ENCODE results near the gene ARCN1. TPM values are rescaled to one million over a fixed set of nuclear protein-coding genes. Genes with fewer than 3 reads are reported as not detected.

ARCN1 gene
- total and polyA plus RNA-seq, 9 of the 15 experiments (the other 6 are each of a cell fraction or from before 2014, with no cell fraction given) = 30.0 to 224 (median 76.4) TPM

- TF ChIP-seq ZBTB49 (CRISPR knock-in tag; IDR thresholded peaks at IDR 0.05; ENCODE audit: borderline replicate concordance) (no peak), CCNT2 (IDR thresholded peaks at IDR 0.05; ENCODE audit: borderline replicate concordance, extremely low read depth, insufficient read length, low read depth, low read length) (peak; percentile 94), CTBP1 (IDR thresholded peaks at IDR 0.05; ENCODE audit: borderline replicate concordance) (peak; percentile 98), TAL1 (IDR thresholded peaks at IDR 0.05) (peak; percentile 77), CBX2 (IDR thresholded peaks at IDR 0.05; ENCODE audit: insufficient read depth, low read length, poor library complexity, severe bottlenecking) (no peak), GATAD2A (IDR thresholded peaks at IDR 0.05) (peak; percentile 75), JUND (IDR thresholded peaks at IDR 0.05; ENCODE audit: borderline replicate concordance, low read depth, low read length) (0 out of 2 replicates have a peak, but pooled peaks have one; percentile 7), JUND (tag; IDR thresholded peaks at IDR 0.05; ENCODE audit: borderline replicate concordance, low read depth, low read length) (no peak; the same call in 2 of the 3 replicates), OTX1 (CRISPR knock-in tag; IDR thresholded peaks at IDR 0.05) (0 out of 2 replicates have a peak, but pooled peaks have one; percentile 60), ERF (CRISPR knock-in tag; IDR thresholded peaks at IDR 0.05) (no peak), DACH1 (IDR thresholded peaks at IDR 0.05; ENCODE audit: partially characterized antibody) (peak; percentile 28), ZNF232 (CRISPR knock-in tag; IDR thresholded peaks at IDR 0.05) (no peak), NONO (IDR thresholded peaks at IDR 0.05; ENCODE audit: low read depth in 2 of 2, low read length in 1 of 2) (no peak), CREB1 (IDR thresholded peaks at IDR 0.05) (no peak), CREB1 (CRISPR knock-in tag; IDR thresholded peaks at IDR 0.05) (peak; percentile 55; the same call in 1 of the 2 replicates), ATF4 (CRISPR knock-in tag; IDR thresholded peaks at IDR 0.05) (no peak), E2F8 (IDR thresholded peaks at IDR 0.05; ENCODE audit: low read depth, partially characterized antibody) (no peak), DEAF1 (CRISPR knock-in tag; IDR thresholded peaks at IDR 0.05) (peak; percentile 60), CXXC5 (CRISPR knock-in tag; IDR thresholded peaks at IDR 0.05) (peak; percentile 81), NFIC (IDR thresholded peaks at IDR 0.05) (peak; percentile 45; the same call in 1 of the 2 replicates), NCOR1 (IDR thresholded peaks at IDR 0.05) (peak; percentile 66)
Measured at GRCh38 chr11:118610773-118611432, 38.7 kb downstream of the ARCN1 start (continued).

Measured in K562 (cell line).